Endothelial cell of umbilical vein (primary cell): ENCODE data around the gene GALNT14. TPM values are rescaled to one million over a fixed set of nuclear protein-coding genes. Genes with fewer than 3 reads are reported as not detected.

ENCODE experiments used
- BruUV-seq: library from RNA; stranded (reverse); fragments of 400-500 nt; replicated peaks from 2 replicates; lab custom pipeline; 2021; lab: Mats Ljungman, UMichigan
- CTCF ChIA-PET: fragments of 300-600, 350-600 bp; sonication (Branson Sonifier 250); formaldehyde crosslinking; loops from one replicate; lab custom pipeline; 2021; ENCODE audit warnings: antibody characterized with exemption, inconsistent platforms; lab: Charles Lee
- POLR2A ChIA-PET: fragments of 300-600, 350-600 bp; sonication (Branson Sonifier 250); formaldehyde crosslinking; loops from one replicate; lab custom pipeline; 2021; ENCODE audit warnings: antibody characterized with exemption, inconsistent platforms; lab: Charles Lee
- DNase-seq: peaks from one replicate; pipeline ENCODE4 v3.0.0-alpha.2; 2011; ENCODE audit warnings: low read depth, low spot score
- FAIRE-seq: peaks from 2 replicates; lab custom pipeline; 2011; peaks lifted over from hg19 to GRCh38; lab: Jason Lieb, UNC
- H2AFZ ChIP-seq: 2 replicates; pipeline ENCODE4 v1.6.0; 2012; ENCODE audit warnings: low read depth, low read length, control low read depth, inconsistent platforms
- H3K27ac ChIP-seq: 2 replicates; pipeline ENCODE4 v1.5.1; 2011; ENCODE audit warnings: low read depth, mild to moderate bottlenecking, control low read depth, low read length, moderate library complexity; ENCODE audit not compliant: insufficient read depth
- H3K27me3 ChIP-seq, 2 experiments: 2 replicates each; pipeline versions ENCODE4 v1.6.0 to v1.6.1; 2011; ENCODE audit warnings: low read length in 2 of 2, mixed read lengths in 1 of 2; ENCODE audit not compliant: control insufficient read depth in 2 of 2, insufficient read depth in 2 of 2
- H3K36me3 ChIP-seq, 2 experiments: 2 replicates in 1 of 2; 3 replicates in 1 of 2; pipeline ENCODE4 v1.5.1; 2011; ENCODE audit warnings: low read length in 2 of 2, mild to moderate bottlenecking in 1 of 2, moderate library complexity in 1 of 2; ENCODE audit not compliant: control insufficient read depth in 2 of 2, insufficient read depth in 2 of 2; ENCODE audit errors: extremely low read depth in 1 of 2
- H3K4me1 ChIP-seq: 3 replicates; pipeline ENCODE4 v1.5.1; 2011; ENCODE audit warnings: mild to moderate bottlenecking, low read length; ENCODE audit not compliant: control insufficient read depth, insufficient read depth; ENCODE audit errors: extremely low read depth
- H3K4me2 ChIP-seq: 2 replicates; pipeline ENCODE4 v1.6.1; 2011; ENCODE audit warnings: low read length, control low read depth, mixed read lengths; ENCODE audit not compliant: insufficient read depth
- H3K4me3 ChIP-seq, 3 experiments: fragments of 200-600 bp in 1 of 3; sonication (generic), shearing (Covaris generic) in 1 of 3; replicated peaks in 1 of 3; 2 replicates each; pipeline ENCODE4 v1.5.1; 2011 to 2016; ENCODE audit warnings: control low read depth in 3 of 3, low read length in 3 of 3, mild to moderate bottlenecking in 2 of 3, inconsistent platforms in 1 of 3, low read depth in 1 of 3, moderate library complexity in 1 of 3; ENCODE audit not compliant: insufficient read depth in 1 of 3
- H3K79me2 ChIP-seq: 2 replicates; pipeline ENCODE4 v1.6.0; 2012; ENCODE audit warnings: low read length, inconsistent platforms; ENCODE audit not compliant: control insufficient read depth, insufficient read depth
- H3K9ac ChIP-seq: replicated peaks from 2 replicates; pipeline ENCODE3; 2011; ENCODE audit warnings: low read length, control low read depth; ENCODE audit not compliant: insufficient read depth; ENCODE audit errors: extremely low read depth
- H3K9me1 ChIP-seq: replicated peaks from 3 replicates; pipeline ENCODE4 v1.6.0; 2011; ENCODE audit warnings: mild to moderate bottlenecking, low read length; ENCODE audit not compliant: control insufficient read depth, insufficient read depth; ENCODE audit errors: extremely low read depth
- H3K9me3 ChIP-seq: replicated peaks from 2 replicates; pipeline ENCODE4 v1.5.1; 2012; ENCODE audit warnings: low read length, inconsistent platforms; ENCODE audit not compliant: control insufficient read depth, insufficient read depth
- H4K20me1 ChIP-seq: replicated peaks from 2 replicates; pipeline ENCODE3; 2011; ENCODE audit warnings: mild to moderate bottlenecking, low read length; ENCODE audit not compliant: control insufficient read depth, insufficient read depth; ENCODE audit errors: extremely low read depth
- CTCF ChIP-seq, 2 donors: IDR thresholded peaks; 1 replicate in 1 of 2; 2 replicates in 1 of 2; pipeline ENCODE4 v1.5.1; 2011; ENCODE audit warnings: low read length in 2 of 2, mild to moderate bottlenecking in 2 of 2, moderate library complexity in 2 of 2, control low read depth in 1 of 2, inconsistent platforms in 1 of 2, low read depth in 1 of 2; ENCODE audit not compliant: insufficient read depth in 1 of 2; ENCODE audit errors: extremely low read depth in 1 of 2
- EZH2 ChIP-seq: IDR thresholded peaks from 2 replicates; pipeline ENCODE4 v1.6.1; 2012; ENCODE audit warnings: borderline replicate concordance, low read depth, mild to moderate bottlenecking, moderate library complexity, low read length, inconsistent platforms; ENCODE audit not compliant: severe bottlenecking
- FOS ChIP-seq: IDR thresholded peaks from 2 replicates; pipeline ENCODE4 v1.6.1; 2011; ENCODE audit warnings: mild to moderate bottlenecking, low read length, moderate library complexity, borderline replicate concordance; ENCODE audit not compliant: insufficient read depth
- GATA2 ChIP-seq: IDR thresholded peaks from 2 replicates; pipeline ENCODE4 v1.7.0; 2011; ENCODE audit warnings: low read depth, mild to moderate bottlenecking, moderate library complexity, mixed read lengths, low read length; ENCODE audit not compliant: insufficient read length, insufficient read depth
- JUN ChIP-seq: IDR thresholded peaks from 2 replicates; pipeline ENCODE4 v1.6.1; 2011; ENCODE audit warnings: borderline replicate concordance, low read depth; ENCODE audit not compliant: insufficient read length, insufficient read depth
- MAX ChIP-seq: IDR thresholded peaks from 2 replicates; pipeline ENCODE4 v1.6.1; 2011; ENCODE audit not compliant: insufficient read depth, insufficient read length
- MYC ChIP-seq: IDR thresholded peaks from one replicate; pipeline ENCODE4 v1.6.1; 2011; ENCODE audit warnings: mild to moderate bottlenecking, low read depth, low read length
- POLR2A ChIP-seq: IDR thresholded peaks from 2 replicates; pipeline ENCODE4 v1.6.1; 2012; ENCODE audit warnings: low read depth, mild to moderate bottlenecking, control low read depth, low read length
- POLR2AphosphoS5 ChIP-seq: IDR thresholded peaks from 2 replicates; pipeline ENCODE4 v1.6.1; 2012; ENCODE audit warnings: low read depth, mild to moderate bottlenecking, control low read depth, low read length, moderate library complexity; ENCODE audit not compliant: insufficient read depth
- dilution Hi-C: fragments of 300-500 bp; cut with MboI; formaldehyde crosslinking; loops from one replicate; pipeline ENCODE4 v1.15.0; 2019; ENCODE audit warnings: low sequenced_read_pairs; ENCODE audit not compliant: extremely low pct_ligation_motif_present
- intact Hi-C: fragments of 100-400 bp; cut with micrococcal nuclease; formaldehyde crosslinking; loops from one replicate; pipeline ENCODE4 v1.10.0; 2022
- polyA plus RNA-seq, 4 experiments: library from polyadenylated mRNA; depleted of rRNA in 3 of 4; stranded (reverse) in 3 of 4; unstranded in 1 of 4; fragments of >200 nt; gene quantifications; 2 replicates each; pipeline versions ENCODE4 v1.2.1 to v1.2.3, GENCODE V29; 2011 to 2012; ENCODE audit warnings: missing spikeins in 1 of 4
- total RNA-seq: library from RNA; stranded (reverse); gene quantifications from 2 replicates; pipeline ENCODE4 v1.2.3, GENCODE V29; 2021

Gene GALNT14
- total and polyA plus RNA-seq, 2 donors (not counting 3 experiments of a cell fraction or from before 2014, with no cell fraction given): 0.04 to 0.40 TPM

- H4K20me1 ChIP-seq: no peaks in the 10 kb centered on the region
- no peaks in the 10 kb centered on the region for H3K4me1 ChIP-seq
- no peaks in the 10 kb centered on the region for H3K36me3 ChIP-seq
- H3K79me2 ChIP-seq: no peaks in the 10 kb centered on the region
- DNase-seq (no peak), FAIRE-seq (no peak)
- H2AFZ ChIP-seq: no peak overlapping the region
- POLR2A ChIA-PET: no interaction called here
- no TSS peak for BruUV-seq
- CTCF ChIA-PET: no interaction called here
- H3K9ac ChIP-seq: no peak overlapping the region
- H3K4me3 ChIP-seq: no peak overlapping the region
- dilution Hi-C loops (no loop called here), intact Hi-C loops (no loop called here)
- no peaks in the 10 kb centered on the region for H3K27me3 ChIP-seq
- H3K4me2 ChIP-seq: no peak overlapping the region
- no peaks in the 10 kb centered on the region for H3K9me1 ChIP-seq
- no peak overlapping the region for H3K27ac ChIP-seq
- H3K9me3 ChIP-seq: peaks cover 2% of the 10 kb centered on the region
- TF ChIP-seq FOS (no peak), POLR2AphosphoS5 (no peak), GATA2 (no peak), EZH2 (no peak), POLR2A (no peak), MAX (no peak), MYC (no peak), JUN (no peak), CTCF (IDR thresholded peaks at IDR 0.05; ENCODE audit: extremely low read depth in 1 of 2, insufficient read depth in 1 of 2, low read depth in 1 of 2, low read length in 2 of 2) (no peak)
These were observed 48.1 kb downstream of the GALNT14 start for GRCh38 chr2:31090188-31090587.
